ENCODE data around the gene MLF1.
"Not testable (repeated sequence)": the region's sequence is repeated elsewhere in the genome, so short reads cannot be mapped to it uniquely, and the experiment has no call there.

Gene MLF1, protein sequence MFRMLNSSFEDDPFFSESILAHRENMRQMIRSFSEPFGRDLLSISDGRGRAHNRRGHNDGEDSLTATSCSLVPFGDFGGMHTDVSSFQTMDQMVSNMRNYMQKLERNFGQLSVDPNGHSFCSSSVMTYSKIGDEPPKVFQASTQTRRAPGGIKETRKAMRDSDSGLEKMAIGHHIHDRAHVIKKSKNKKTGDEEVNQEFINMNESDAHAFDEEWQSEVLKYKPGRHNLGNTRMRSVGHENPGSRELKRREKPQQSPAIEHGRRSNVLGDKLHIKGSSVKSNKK

DNA sequence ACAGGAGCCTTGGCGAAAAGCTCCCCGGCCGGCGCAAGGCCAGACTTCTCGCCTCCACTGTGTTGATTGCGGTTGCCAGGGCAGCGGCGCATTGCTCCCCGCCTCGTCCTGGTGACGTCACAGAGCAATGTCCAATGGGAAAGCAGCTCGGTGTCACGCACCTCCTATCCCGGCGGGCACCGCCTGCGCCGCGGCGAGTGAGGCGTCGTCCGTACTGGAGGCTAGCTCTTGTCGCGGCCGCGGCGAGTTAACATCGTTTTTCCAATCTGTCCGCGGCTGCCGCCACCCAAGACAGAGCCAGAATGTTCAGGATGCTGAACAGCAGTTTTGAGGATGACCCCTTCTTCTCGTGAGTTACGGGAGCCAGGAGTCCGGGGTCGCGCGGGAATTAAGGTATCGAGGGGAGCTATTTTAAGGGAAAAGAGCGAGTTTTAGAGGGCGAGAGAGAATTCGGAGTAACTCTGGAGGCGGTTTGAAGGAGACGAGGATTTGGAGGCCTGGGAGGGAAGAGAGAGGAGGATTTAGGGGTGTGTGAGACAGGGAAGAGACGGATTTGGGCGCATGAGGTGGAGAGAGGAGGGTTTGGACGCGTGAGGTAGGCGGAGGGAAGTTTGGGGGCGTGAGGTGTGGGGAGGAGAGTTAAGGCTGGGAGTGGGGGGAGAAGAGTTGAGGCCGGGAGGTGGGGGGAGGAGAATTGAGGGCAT, at the start of gene MLF1:
MLF1 (plus strand) TSS at position 196 of the 704 bp plus-strand sequence; CDS start at position 303, 107 bp downstream.
- DNase-seq, result peak; percentile 32 to 96 (median 89)

DNA sequence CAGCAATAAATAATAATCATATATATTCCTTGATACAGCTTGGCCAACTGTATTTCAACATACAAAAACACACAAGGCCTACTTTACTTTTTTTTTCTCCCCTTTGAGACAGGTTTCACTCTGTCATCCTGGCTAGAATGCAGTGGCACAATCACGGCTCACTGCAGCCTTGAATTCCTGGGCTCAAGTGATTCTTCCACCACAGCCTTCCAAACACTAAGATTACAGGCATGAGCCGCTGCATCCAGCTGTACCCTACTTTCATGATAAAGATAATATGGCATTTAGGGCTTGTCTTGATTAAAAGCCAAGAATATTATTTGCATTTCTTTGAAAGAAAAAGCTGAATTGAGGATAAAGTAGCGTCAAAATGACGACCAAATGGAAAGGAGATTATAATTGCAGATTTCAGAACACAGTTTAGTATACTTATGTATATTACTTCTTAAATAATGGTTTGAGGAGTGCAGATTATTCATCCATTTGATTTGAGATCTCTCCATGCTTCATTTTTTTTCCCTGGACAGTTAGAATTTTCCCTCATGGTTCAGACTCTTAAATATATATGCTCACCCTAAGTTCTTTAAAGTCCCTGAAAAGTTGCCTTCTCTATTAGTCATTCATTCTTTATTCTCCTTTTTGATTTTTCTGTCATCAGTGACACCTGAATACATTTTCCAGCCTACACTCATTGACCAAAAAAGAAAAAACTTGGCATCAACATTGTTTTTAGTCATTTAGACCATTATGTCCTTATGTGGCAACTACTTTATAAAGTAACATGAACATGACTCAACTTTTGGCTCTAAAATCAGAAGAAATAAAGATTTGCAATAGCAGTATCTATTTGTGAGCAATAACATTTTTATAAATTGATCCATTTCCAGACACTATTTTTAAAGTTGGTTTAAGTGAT, 48.5 kb upstream of the MLF1 start:
- no peak for DNase-seq

DNA sequence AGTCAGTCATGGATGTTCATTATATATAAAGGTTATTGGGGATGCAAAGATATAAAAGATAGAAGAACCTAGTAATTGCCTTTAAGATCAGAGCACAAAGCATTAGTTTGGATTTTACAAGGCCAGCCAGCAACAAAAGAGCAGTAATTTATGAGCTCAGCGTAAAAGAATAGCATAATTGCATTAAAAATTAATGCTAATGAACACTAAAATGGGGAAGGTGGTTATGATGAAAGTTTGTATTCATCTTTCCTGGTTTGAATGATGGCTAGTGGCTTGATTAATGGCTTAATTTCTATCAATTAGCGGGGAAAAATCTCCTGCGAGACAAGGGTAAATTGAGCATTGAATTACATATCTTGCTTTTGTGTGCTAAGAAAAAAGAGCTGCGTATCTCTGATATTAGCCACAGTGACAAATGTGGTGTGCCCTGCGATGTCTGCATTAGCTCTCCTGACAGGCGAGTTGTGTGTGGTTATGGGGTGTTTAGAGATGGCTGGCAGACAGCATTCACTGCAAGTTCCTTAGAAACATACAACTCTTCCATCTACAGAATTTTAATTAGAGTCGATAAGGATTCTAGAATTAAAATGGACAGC, 42.8 kb upstream of the MLF1 start:
- no peak for DNase-seq

DNA sequence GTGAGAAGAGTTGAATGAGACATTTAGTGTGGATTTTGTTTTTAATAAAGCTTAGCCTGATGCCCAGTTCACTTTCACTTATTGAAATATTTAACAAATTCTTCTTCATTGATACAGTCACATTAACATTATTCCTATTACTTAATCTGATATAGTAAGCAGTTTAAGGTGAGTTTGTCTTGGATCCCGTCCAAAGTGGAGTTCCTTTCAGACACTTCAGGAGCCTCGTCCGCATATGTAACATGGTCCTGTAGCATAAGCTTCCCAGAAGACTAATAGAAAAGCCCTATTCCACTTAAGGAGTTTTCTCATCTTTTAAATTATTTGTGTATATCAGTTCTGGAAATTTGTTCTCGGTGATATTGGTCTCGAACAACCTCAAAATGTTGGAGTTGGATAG, 39.7 kb upstream of the MLF1 start:
- DNase-seq, result no peak

DNA sequence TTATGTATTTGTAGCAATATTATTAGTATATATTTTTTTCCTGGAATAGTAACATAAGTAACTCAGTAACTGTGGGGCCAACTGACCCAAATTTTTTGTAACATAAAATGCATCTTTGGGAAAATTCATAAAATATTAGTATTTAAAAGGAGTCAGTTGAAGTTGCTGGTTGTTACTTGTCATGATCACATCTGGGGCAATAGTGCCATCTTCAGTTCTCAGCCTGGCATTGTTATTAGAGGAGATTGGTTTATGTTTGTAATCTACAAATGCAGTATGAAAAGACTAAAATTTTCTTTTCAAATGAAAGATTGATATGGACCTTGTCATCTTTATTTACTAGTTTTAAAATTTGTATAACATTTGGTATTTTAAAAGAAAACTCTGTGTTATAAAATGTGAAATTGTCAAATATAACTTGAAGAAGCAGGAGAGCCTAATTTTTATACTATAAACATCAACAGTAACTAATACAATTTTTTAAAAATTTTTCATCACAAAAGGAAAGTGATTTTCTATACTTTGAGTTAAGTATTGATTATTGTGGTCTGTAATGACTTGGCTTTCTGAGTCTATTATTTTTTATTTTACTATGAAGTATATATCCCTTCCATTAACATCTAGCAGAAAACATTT, 38.8 kb upstream of the MLF1 start:
- DNase-seq, result peak in 5 of 56 donors; percentile 3 to 25 (median 12)

DNA sequence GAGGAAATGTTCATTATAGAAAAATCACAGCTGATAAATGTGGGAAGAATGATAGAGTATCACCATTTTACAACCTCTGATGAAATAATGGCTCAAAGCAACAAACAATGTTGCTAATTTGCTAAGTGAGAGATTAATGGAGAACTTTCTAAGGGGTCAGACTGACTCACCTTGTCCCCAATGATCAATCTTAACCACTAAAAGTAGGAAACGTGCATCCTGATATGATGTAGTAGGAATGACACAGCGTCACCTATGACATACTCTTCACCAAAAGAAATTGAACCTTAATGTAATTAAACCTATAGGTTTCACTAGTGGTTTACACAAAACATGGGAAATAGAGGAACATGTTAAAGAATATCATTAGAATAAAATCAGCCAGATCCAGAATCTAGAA, 35.1 kb upstream of the MLF1 start:
- DNase-seq, result no peak

DNA sequence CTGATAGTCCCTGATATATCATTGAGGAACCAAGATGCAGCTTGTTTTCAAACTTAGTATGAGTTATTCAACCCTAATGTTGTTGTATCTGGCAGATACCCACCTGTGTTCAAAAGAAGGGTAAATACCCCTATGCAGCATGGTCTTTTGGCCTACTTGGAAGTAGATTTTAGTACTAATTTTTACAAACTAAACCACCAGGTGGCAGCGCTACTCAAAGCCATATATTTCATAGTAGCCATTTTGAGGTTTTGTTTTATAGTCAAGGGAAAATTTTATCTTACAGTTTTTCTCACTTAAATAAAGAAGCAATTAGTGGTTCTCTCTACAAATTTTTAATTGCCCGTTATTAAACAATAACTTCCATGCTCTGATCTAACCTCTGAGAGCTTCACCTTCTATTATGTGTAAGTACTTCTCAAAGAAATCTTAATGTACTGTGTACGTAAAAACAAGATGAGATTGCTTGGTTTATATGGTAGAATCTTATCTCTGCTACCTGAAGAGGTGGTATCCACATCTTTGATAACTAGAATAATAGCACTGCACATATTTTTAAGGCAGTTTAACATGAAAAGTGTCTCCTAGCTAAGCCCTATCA, 31.5 kb upstream of the MLF1 start:
- DNase-seq, result peak in 1 of 56 donors; percentile 24

DNA sequence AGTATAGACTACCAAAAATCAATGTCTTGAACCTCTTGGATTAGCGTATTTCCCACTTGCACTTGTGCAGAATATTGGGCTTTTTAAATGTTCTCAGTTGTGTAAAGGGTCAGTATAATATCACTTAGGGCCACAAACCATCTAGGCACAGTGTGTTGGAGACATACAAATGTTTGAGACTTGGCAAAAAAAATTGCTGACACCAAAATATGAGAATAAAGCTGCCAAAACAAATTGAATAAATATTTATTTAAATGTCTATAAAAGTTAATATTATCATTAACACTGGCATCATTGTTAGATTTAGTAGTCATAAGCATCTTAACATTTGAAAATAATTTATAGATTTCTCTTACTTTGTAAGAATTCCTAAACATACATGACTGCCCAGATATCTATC, 30.9 kb upstream of the MLF1 start:
- DNase-seq, result no peak

DNA sequence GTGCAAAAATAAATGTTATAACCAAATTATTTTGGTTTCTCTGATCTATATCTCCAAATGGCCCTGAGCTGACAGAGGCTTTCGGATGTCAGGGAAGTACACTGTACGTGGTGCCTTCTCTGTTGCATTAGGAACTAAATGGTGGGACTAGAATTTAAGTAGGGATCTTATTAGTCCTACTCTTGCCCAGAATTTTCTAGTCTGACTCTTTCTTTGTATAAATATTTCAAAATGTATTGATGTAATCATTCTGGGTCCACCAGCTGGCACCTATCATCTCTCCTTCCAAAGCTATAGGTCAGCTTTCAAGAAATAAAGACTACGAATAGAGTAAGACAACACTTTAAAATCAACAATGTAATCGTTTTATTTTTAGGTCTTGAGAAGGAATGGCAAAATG, 22.3 kb upstream of the MLF1 start:
- no peak for DNase-seq

DNA sequence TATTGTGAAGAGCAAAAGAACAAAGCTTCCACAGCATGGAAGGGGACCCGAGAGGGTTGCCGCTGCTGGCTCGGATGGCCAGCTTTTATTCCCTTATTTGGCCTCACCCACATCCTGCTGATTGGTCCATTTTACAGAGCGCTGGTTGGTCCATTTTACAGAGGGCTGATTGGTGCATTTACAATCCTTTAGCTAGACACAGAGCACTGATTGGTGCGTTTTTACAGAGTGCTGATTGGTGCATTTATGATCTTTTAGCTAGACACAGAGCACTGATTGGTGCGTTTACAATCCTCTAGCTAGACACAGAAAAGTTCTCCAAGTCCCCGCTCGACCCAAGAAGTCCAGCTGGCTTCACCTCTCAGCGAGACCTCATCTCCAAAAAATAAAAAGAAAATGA, 21.1 kb upstream of the MLF1 start:
- not testable (repeated sequence) for DNase-seq

DNA sequence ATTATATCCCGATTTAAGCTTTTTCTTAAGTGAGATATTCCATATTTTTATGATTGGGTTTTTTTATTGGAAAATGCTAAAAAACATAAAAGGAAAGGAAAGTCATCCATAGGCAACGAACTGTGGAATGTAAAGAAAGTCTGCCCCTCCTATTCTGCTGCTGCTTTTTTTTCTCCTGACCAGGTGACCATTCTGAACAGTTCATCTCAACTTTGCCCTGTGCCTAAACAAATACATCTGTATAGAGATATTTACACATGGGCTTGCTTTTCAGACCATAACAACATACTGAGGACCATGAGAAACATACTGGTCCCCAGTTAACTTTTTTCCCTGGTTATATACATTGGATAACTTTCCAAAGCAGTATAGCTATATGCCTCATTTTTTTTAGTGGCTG, 18.9 kb upstream of the MLF1 start:
- no peak for DNase-seq

DNA sequence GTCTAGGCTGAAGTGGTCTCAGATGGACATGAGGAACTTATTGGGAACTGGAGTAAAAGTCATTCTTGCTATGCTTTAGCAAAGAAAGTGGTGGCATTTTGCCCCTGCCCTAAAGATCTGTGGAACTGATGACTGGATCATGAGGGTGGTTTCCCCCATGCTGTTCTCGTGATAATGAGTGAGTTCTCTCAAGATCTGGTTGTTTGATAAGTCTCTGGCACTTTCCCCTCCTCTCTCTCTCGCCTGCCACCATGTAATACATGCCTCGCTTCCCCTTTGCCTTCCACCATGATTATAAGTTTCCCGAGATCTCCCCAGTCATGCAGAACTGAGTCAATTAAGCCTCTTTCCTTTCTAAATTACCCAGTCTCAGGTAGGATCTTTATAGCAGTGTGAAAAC, 11.5 kb upstream of the MLF1 start:
- no peak for DNase-seq

DNA sequence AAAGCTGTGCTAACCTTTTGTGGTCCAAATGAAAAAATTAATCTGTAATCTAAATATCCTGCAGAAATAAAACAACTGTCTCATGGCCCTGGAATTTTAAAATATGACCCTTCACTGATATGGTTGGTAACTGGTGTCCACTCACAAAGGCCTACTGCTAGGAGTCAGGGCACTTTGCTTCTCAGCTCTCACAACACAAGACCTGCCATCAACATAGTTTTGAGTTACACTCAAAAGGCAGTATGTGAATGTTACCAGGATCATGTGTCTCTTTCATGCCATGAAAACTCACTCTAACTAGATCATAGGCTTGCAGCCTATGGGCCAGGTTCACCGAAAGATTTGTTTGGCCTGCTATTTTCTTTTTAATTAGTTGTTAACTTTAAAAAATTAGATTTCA, 10.0 kb upstream of the MLF1 start:
- no peak for DNase-seq

DNA sequence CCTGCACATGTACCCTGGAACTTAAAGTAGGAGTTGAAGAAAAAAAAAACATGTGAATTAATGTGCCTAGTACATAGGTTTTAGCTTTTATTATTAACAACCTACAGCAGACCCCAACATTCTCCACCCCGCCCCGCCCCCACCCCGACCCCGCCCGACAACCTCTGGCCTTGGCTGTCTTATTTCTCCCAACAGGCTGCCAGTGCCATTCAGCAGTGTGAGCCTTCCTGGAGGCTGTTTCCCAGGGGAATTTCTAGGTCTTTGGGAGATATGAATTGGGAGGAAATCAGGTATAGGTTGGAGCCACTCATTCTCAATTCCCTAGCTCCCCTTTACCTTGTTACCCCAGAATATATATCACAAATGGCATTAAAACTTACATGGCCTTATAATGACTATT, 8.3 kb upstream of the MLF1 start:
- DNase-seq, result no peak

DNA sequence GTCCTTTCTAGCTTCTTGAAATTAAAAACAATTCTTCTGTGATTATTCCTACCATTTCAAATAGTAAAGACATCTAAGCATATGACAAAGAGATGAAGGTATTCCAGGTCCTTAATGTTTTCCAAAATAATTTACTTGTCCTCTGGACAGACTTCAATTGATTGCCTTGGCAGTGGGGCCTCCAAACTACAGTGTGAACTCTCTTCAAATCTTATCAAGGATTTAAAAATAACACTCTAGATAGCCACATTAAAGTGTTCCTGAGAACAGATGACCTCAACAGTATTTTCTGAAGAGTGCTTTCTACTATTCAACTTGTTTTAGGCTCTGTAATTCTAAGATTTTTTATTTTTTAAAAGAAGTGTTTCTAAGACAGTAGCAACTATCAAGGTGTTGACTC, 7.9 kb upstream of the MLF1 start:
- no peak for DNase-seq

DNA sequence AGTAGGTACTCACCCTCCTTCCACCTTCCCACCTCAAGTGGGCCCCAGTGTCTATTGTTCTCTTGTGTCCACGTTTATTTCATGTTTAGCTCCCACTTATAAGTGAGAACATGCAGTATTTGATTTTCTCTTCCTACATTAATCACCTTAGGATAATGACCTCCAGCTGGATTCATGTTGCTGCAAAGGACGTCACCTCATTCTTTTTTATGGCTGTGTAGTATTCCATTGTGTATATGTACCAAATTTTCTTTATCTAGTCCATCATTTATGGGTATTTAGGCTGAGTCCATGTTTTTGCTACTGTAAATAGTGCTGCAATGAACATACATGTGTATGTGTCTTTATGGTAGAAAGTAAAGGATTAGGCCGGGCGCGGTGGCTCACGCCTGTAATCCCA, 5.9 kb upstream of the MLF1 start:
- DNase-seq, result no peak

DNA sequence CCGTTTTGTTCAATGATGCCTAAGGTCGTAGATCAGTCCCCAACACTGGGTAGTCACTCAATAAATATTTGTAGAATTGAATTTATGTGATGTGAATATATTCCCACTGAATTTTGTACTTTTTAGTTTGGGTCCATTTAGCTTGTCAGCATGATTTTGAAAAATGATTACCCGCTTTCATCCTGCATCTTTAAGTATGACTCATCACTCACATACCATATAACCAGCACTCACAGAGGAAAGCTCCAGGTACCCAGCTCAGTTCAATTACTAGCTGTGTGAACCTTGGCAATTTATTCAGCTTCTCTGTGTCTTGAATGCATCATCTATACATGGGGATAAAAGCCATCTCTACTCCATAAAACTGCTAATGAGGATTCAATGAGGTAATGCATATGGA, 2.2 kb upstream of the MLF1 start:
- no peak for DNase-seq

DNA sequence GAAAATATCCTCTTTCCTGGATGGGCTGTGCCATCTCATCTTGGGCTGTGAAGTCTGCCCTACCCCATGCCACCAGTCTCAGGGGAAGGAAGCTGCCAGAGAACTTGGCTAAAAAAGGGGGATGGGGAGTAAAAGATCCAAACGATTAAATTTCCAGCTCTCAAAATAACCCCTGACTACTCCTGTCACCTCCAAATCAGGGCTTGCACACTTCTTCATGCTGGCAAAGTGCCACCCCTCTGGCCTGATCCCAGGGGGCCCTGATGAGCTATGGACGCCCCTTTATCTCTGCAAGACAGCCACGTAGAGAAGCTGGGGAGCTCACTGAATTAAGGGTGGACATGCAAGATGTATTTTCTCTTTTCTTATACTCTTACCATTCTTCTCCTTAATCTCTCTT, 1.2 kb upstream of the MLF1 start:
- DNase-seq, result no peak

DNA sequence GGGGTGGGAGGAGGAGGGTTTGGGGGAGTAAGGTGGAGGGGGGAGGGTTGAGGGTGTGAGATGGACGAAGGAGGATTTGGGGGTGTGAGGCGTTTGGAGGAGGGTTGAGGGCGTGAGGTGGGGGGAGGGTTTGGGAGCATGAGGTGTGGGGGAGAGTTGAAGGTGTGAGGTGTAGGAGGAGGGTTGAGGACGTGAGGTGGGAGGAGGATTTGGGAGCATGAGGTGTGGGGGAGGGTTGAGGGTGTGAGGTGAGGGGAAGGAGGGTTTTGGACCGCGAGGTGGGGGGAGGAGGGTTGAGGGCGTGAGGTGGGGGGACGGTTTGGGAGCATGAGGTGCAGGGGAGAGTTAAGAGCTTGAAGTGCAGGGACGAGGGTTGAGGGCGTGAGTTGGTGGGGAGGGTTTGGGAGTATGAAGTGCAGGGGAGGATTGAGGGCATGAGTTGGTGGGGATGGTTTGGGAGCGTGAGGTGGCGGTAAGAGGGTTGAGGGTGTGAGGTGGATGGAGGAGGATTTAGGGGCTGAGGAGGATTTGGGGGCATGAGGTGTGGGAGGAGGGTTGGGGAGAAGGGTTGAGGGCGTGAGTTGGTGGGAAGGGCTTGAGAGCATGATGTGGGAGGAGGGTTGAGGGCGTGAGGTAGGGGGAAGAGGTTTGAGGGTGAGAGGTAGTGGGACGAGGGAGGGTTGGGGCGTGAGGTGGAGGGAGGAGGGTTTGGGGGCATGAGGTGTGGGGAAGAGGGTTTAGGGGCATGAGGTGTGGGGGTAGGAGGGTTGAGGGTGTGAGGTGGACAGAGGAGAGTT, 1.2 kb downstream of the MLF1 start:
- DNase-seq, result peak in 1 of 56 donors; percentile 27

DNA sequence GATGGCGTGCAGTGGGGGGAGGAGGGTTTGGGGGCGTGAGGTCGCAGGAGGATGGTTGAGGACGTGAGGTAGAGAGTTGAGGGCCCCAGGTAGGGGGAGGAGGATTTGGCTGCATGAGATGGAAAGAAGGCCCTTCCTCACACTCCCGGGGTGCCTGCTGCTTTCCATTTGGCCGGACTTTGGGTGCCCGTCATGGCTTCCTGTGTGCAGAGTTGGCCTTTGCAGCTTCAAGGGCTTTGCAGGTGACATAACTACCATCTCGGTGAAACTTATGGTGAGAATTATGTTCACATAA, 1.7 kb downstream of the MLF1 start:
- DNase-seq, result no peak
